ENCODE measurements around the gene USF1.
A peak's percentile ranks its signal among the peaks of the same experiment; 100 is the strongest.
"Not testable (repeated sequence)": the region's sequence is repeated elsewhere in the genome, so short reads cannot be mapped to it uniquely, and the experiment has no call there.

Gene USF1

GRCh38 chr1:161047436-161048420 lies 2.0 kb upstream of the USF1 start:
- no peak for DNase-seq

GRCh38 chr1:161046605-161047228 lies 940 bp upstream of the USF1 start:
- no peak for DNase-seq

GRCh38 chr1:161044908-161045735 lies 655 bp downstream of the USF1 start:
- DNase-seq: peak; percentile 82

GRCh38 chr1:161044535-161044907 lies 1.3 kb downstream of the USF1 start:
- no peak for DNase-seq

- no peak for DNase-seq
Measured at GRCh38 chr1:161039546-161039945, 6.2 kb downstream of the USF1 start.

- no peak for DNase-seq
Measured at GRCh38 chr1:161039154-161039545, 6.6 kb downstream of the USF1 start.

GRCh38 chr1:161038523-161039153 lies 7.1 kb downstream of the USF1 start, which contains the start of gene TSTD1:
Gene TSTD1 (minus strand): TSS chr1:161038964. CDS start chr1:161038889, 75 bp downstream.
- peak; percentile 87 for DNase-seq

- DNase-seq: no peak
Measured at GRCh38 chr1:161037661-161038522, 7.9 kb downstream of the USF1 start.

GRCh38 chr1:161033751-161034150 lies 12.0 kb downstream of the USF1 start:
- peak; percentile 23 for DNase-seq

GRCh38 chr1:161032409-161032808 lies 13.4 kb downstream of the USF1 start:
- no peak for DNase-seq

- DNase-seq: no peak
Measured at GRCh38 chr1:161031874-161032273, 13.9 kb downstream of the USF1 start.

GRCh38 chr1:161029466-161029865 lies 16.3 kb downstream of the USF1 start:
- not testable (repeated sequence) for DNase-seq

- DNase-seq: not testable (repeated sequence)
Measured at GRCh38 chr1:161026954-161027353, 18.8 kb downstream of the USF1 start.

GRCh38 chr1:161022432-161022831 lies 23.3 kb downstream of the USF1 start:
- peak; percentile 36 for DNase-seq

- DNase-seq: peak; percentile 47
Measured at GRCh38 chr1:161021970-161022353, 23.8 kb downstream of the USF1 start.

GRCh38 chr1:161021165-161021969 lies 24.4 kb downstream of the USF1 start:
- DNase-seq: peak; percentile 99

GRCh38 chr1:161020509-161021164 lies 25.1 kb downstream of the USF1 start, which contains the start of gene F11R:
Gene F11R (minus strand): TSS chr1:161021152. CDS start chr1:161021073, 79 bp downstream.
- peak; percentile 91 for DNase-seq

- peak; percentile 83 for DNase-seq
Measured at GRCh38 chr1:161019751-161020495, 25.9 kb downstream of the USF1 start.

GRCh38 chr1:161019111-161019660 lies 26.6 kb downstream of the USF1 start:
- DNase-seq: not testable (repeated sequence)
